ENCODE results near the gene MYO18B.

The MYO18B gene

GRCh38 chr22:26017932-26018331, 275.9 kb downstream of the MYO18B start:
- DNase-seq, result no peak

GRCh38 chr22:26019596-26019995, 277.6 kb downstream of the MYO18B start:
- DNase-seq, result no peak

GRCh38 chr22:26021516-26021915, 279.5 kb downstream of the MYO18B start:
- DNase-seq, result no peak

GRCh38 chr22:26023104-26023775, 281.3 kb downstream of the MYO18B start:
- DNase-seq, result no peak

GRCh38 chr22:26025626-26026025, 283.6 kb downstream of the MYO18B start:
- DNase-seq, result no peak

- no peak for DNase-seq
Observed at GRCh38 chr22:26027341-26027740, 285.4 kb downstream of the MYO18B start.

GRCh38 chr22:26031641-26032040, 289.7 kb downstream of the MYO18B start:
- no peak for DNase-seq

- no peak for DNase-seq
Observed at GRCh38 chr22:26033071-26033470, 291.1 kb downstream of the MYO18B start.

- no peak for DNase-seq
Observed at GRCh38 chr22:26033586-26033985, 291.6 kb downstream of the MYO18B start.

- DNase-seq, result no peak
Observed at GRCh38 chr22:26035523-26035922, 293.5 kb downstream of the MYO18B start.

GRCh38 chr22:26038365-26038764, 296.4 kb downstream of the MYO18B start:
- no peak for DNase-seq

GRCh38 chr22:26041931-26042330, 299.9 kb downstream of the MYO18B start:
- DNase-seq, result peak; percentile 58

- DNase-seq, result no peak
Observed at GRCh38 chr22:26043031-26043430, 301.0 kb downstream of the MYO18B start.

- DNase-seq, result no peak
Observed at GRCh38 chr22:26045051-26045450, 303.1 kb downstream of the MYO18B start.

GRCh38 chr22:26045860-26046259, 303.9 kb downstream of the MYO18B start:
- no peak for DNase-seq

- no peak for DNase-seq
Observed at GRCh38 chr22:26047516-26047915, 305.5 kb downstream of the MYO18B start.

GRCh38 chr22:26047920-26048319, 305.9 kb downstream of the MYO18B start:
- DNase-seq, result no peak

- DNase-seq, result no peak
Observed at GRCh38 chr22:26050079-26050478, 308.1 kb downstream of the MYO18B start.

- no peak for DNase-seq
Observed at GRCh38 chr22:26053737-26054316, 311.8 kb downstream of the MYO18B start.

- no peak for DNase-seq
Observed at GRCh38 chr22:26054841-26055605, 313.0 kb downstream of the MYO18B start.

GRCh38 chr22:26055693-26056092, 313.7 kb downstream of the MYO18B start:
- no peak for DNase-seq

- no peak for DNase-seq
Observed at GRCh38 chr22:26056455-26057200, 314.6 kb downstream of the MYO18B start.

GRCh38 chr22:26057731-26058130, 315.7 kb downstream of the MYO18B start:
- no peak for DNase-seq
